GM12878 (cell line): ENCODE measurements around the gene CAMK2G.

Source experiments
- ELK1 ChIP-seq: IDR thresholded peaks from 2 replicates; pipeline ENCODE4 v1.6.1; 2012; ENCODE audit warnings: low read depth, low read length, improper control_type of control experiment
- MEF2B ChIP-seq: fragments of 450-650 bp; IDR thresholded peaks from 2 replicates; pipeline ENCODE4 v1.6.1; 2018; ENCODE audit warnings: mild to moderate bottlenecking, moderate library complexity; ENCODE audit not compliant: partially characterized antibody, poor library complexity, severe bottlenecking
- TAF1 ChIP-seq: IDR thresholded peaks from 2 replicates; pipeline ENCODE4 v1.6.1; 2011; ENCODE audit warnings: mild to moderate bottlenecking, low read depth, low read length, borderline replicate concordance
- TF ChIP-seq, protein P1 (sequence below), 3 experiments: IDR thresholded peaks in 2 of 3; conservative IDR thresholded peaks in 1 of 3; 2 replicates each; pipeline ENCODE4 v1.5.1; 2011; ENCODE audit warnings: low read depth in 3 of 3, low read length in 3 of 3, mild to moderate bottlenecking in 3 of 3, control low read depth in 2 of 3, moderate library complexity in 2 of 3, inconsistent platforms in 1 of 3, mixed read lengths in 1 of 3; ENCODE audit not compliant: control insufficient read depth in 2 of 3, insufficient read depth in 1 of 3; ENCODE audit errors: extremely low read depth in 1 of 3
- TF ChIP-seq, protein P2 (sequence below): fragments of 450-650 bp; IDR thresholded peaks from 2 replicates; pipeline ENCODE4 v1.6.1; 2017; ENCODE audit warnings: mild to moderate bottlenecking, low read depth, inconsistent platforms; ENCODE audit not compliant: poor library complexity, severe bottlenecking

- TF ChIP-seq, protein P1, sequence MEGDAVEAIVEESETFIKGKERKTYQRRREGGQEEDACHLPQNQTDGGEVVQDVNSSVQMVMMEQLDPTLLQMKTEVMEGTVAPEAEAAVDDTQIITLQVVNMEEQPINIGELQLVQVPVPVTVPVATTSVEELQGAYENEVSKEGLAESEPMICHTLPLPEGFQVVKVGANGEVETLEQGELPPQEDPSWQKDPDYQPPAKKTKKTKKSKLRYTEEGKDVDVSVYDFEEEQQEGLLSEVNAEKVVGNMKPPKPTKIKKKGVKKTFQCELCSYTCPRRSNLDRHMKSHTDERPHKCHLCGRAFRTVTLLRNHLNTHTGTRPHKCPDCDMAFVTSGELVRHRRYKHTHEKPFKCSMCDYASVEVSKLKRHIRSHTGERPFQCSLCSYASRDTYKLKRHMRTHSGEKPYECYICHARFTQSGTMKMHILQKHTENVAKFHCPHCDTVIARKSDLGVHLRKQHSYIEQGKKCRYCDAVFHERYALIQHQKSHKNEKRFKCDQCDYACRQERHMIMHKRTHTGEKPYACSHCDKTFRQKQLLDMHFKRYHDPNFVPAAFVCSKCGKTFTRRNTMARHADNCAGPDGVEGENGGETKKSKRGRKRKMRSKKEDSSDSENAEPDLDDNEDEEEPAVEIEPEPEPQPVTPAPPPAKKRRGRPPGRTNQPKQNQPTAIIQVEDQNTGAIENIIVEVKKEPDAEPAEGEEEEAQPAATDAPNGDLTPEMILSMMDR (IDR thresholded peaks at IDR 0.05 in 2 of 3, conservative IDR thresholded peaks at IDR 0.05 in 1 of 3; ENCODE audit: control insufficient read depth in 2 of 3, extremely low read depth in 1 of 3, insufficient read depth in 1 of 3, low read depth in 3 of 3, low read length in 3 of 3): no peak
- TF ChIP-seq, protein P2, sequence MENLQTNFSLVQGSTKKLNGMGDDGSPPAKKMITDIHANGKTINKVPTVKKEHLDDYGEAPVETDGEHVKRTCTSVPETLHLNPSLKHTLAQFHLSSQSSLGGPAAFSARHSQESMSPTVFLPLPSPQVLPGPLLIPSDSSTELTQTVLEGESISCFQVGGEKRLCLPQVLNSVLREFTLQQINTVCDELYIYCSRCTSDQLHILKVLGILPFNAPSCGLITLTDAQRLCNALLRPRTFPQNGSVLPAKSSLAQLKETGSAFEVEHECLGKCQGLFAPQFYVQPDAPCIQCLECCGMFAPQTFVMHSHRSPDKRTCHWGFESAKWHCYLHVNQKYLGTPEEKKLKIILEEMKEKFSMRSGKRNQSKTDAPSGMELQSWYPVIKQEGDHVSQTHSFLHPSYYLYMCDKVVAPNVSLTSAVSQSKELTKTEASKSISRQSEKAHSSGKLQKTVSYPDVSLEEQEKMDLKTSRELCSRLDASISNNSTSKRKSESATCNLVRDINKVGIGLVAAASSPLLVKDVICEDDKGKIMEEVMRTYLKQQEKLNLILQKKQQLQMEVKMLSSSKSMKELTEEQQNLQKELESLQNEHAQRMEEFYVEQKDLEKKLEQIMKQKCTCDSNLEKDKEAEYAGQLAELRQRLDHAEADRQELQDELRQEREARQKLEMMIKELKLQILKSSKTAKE: no peak
- no peak for TF ChIP-seq ELK1
- TF ChIP-seq MEF2B: no peak
- no peak for TF ChIP-seq TAF1
Observed at GRCh38 chr10:73841526-73842285, 32.6 kb downstream of the CAMK2G start.
